Esophagus muscularis mucosa (tissue), 4 donors: ENCODE measurements around the gene RXRA. TPM values are rescaled to one million over a fixed set of nuclear protein-coding genes. Genes with fewer than 3 reads are reported as not detected.

Experiments
- DNase-seq: peaks from one replicate; pipeline ENCODE4 v3.0.0-alpha.2; 2017; ENCODE audit errors: extremely low spot score
- H3K27ac ChIP-seq, 4 donors: fragments of 200-600 bp; sonication (generic); replicated peaks in 1 of 4; 1 replicate in 3 of 4; 2 replicates in 1 of 4; pipeline ENCODE4 v1.5.1; 2016 to 2019; ENCODE audit warnings: mild to moderate bottlenecking in 1 of 4
- H3K27me3 ChIP-seq, 4 donors: fragments of 200-600 bp; sonication (generic); one replicate each; pipeline versions ENCODE4 v1.5.1 to v1.6.0; 2016 to 2019
- H3K36me3 ChIP-seq, 4 donors: fragments of 200-600 bp; sonication (generic); one replicate each; pipeline ENCODE4 v1.5.1; 2016 to 2019
- H3K4me1 ChIP-seq, 4 donors: fragments of 200-600 bp; sonication (generic); one replicate each; pipeline ENCODE4 v1.5.1; 2016 to 2019
- H3K4me3 ChIP-seq, 4 donors: fragments of 200-600 bp; sonication (generic); 1 replicate in 2 of 4; 2 replicates in 2 of 4; pipeline ENCODE4 v1.5.1; 2016 to 2019; ENCODE audit warnings: mild to moderate bottlenecking in 4 of 4, moderate library complexity in 1 of 4
- H3K9me3 ChIP-seq, 4 donors: fragments of 200-600 bp; sonication (generic); 1 replicate in 3 of 4; 2 replicates in 1 of 4; pipeline ENCODE4 v1.5.1; 2016 to 2019
- CTCF ChIP-seq, 3 experiments: fragments of 200-600 bp in 2 of 3; fragments of 450-650 bp in 1 of 3; sonication (generic) in 2 of 3; IDR thresholded peaks; one replicate each; pipeline ENCODE4 v1.5.1; 2017 to 2019; ENCODE audit warnings: antibody characterized with exemption in 3 of 3, mild to moderate bottlenecking in 2 of 3, moderate library complexity in 1 of 3
- EP300 ChIP-seq: sonication (generic); formaldehyde crosslinking; IDR thresholded peaks from one replicate; pipeline ENCODE4 v1.6.1; 2017; ENCODE audit warnings: antibody characterized with exemption
- POLR2A ChIP-seq: fragments of 450-650 bp; IDR thresholded peaks from one replicate; pipeline ENCODE4 v1.6.1; 2017; ENCODE audit warnings: antibody characterized with exemption, moderate library complexity, mild to moderate bottlenecking, low read depth
- POLR2AphosphoS5 ChIP-seq, 2 donors: sonication (generic); formaldehyde crosslinking; IDR thresholded peaks; one replicate each; pipeline ENCODE4 v1.6.1; 2017; ENCODE audit warnings: antibody characterized with exemption in 2 of 2
- WGBS: methylation state at CpG from one replicate; pipeline ENCODE4 v1.1.5; 2018; 5-methylcytosine and 5-hydroxymethylcytosine counted together
- intact Hi-C: fragments of 100-400 bp; cut with DNase I; formaldehyde crosslinking; loops from one replicate; pipeline ENCODE4 v1.15.1; 2023
- total RNA-seq, 4 donors: library from RNA; depleted of rRNA; stranded (reverse); fragments of >200 nt; gene quantifications; one replicate each; pipeline versions ENCODE4 v1.1.0 to v1.2.1, GENCODE V29; 2016

Gene RXRA
- total RNA-seq, 4 donors from 2014 or later = 46.4 to 81.0 (median 63.7) TPM

- intact Hi-C loops = no loop called here
These were observed 10.7 kb downstream of the RXRA start for GRCh38 chr9:134336924-134337323.

GRCh38 chr9:134337469-134337868, 11.2 kb downstream of the RXRA start:
- Histone ChIP-seq H3K36me3 (no peaks in the 10 kb centered on the region), H3K27me3 (no peaks in the 10 kb centered on the region), H3K4me3 (no peak overlapping the region), H3K4me1 (peaks cover 98 to 100% (median 100%) of the 10 kb centered on the region in 4 donors), H3K9me3 (no peaks in the 10 kb centered on the region), H3K27ac (no peak overlapping the region)
- no peak for DNase-seq
- WGBS = 92% methylated on average over 13 of the region's 13 CpGs
- TF ChIP-seq POLR2AphosphoS5 (IDR thresholded peaks at IDR 0.05) = no peak
- no peak for TF ChIP-seq EP300
- TF ChIP-seq POLR2A = no peak
- TF ChIP-seq CTCF (IDR thresholded peaks at IDR 0.05) = no peak
- intact Hi-C loops = no loop called here

More at GRCh38 chr9:134336924-134337323, 10.7 kb downstream of the RXRA start:
- Histone ChIP-seq H3K9me3 (no peaks in the 10 kb centered on the region), H3K4me3 (no peak overlapping the region), H3K27ac (no peak overlapping the region), H3K4me1 (peaks cover 98 to 100% (median 100%) of the 10 kb centered on the region in 4 donors), H3K27me3 (no peaks in the 10 kb centered on the region), H3K36me3 (no peaks in the 10 kb centered on the region)
- TF ChIP-seq POLR2AphosphoS5 (IDR thresholded peaks at IDR 0.05) (no peak), EP300 (no peak), POLR2A (no peak), CTCF (IDR thresholded peaks at IDR 0.05) (no peak)
- no peak for DNase-seq
- 100% methylated on average over 2 of the region's 8 CpGs for WGBS

GRCh38 chr9:134338394-134339182, 12.3 kb downstream of the RXRA start:
- intact Hi-C loops = no loop called here
- no peaks in the 10 kb centered on the region for H3K36me3 ChIP-seq
- no peaks in the 10 kb centered on the region for H3K9me3 ChIP-seq
- DNase-seq = no peak
- H3K4me1 ChIP-seq = peaks cover 98 to 100% (median 100%) of the 10 kb centered on the region in 4 donors
- 58% methylated on average over 15 of the region's 27 CpGs for WGBS
- peak overlapping the region in 2 of 4 donors; percentile 19 to 37 for H3K27ac ChIP-seq
- TF ChIP-seq POLR2AphosphoS5 (IDR thresholded peaks at IDR 0.05) = no peak
- no peak for TF ChIP-seq CTCF (IDR thresholded peaks at IDR 0.05)
- TF ChIP-seq POLR2A = no peak
- no peak for TF ChIP-seq EP300
- no peaks in the 10 kb centered on the region for H3K27me3 ChIP-seq
- H3K4me3 ChIP-seq = peak overlapping the region; percentile 11 to 44 (median 27)

GRCh38 chr9:134339183-134339806, 13.0 kb downstream of the RXRA start:
- peak overlapping the region; percentile 11 to 44 (median 27) for H3K4me3 ChIP-seq
- TF ChIP-seq POLR2A (no peak), EP300 (no peak), CTCF (IDR thresholded peaks at IDR 0.05) (no peak), POLR2AphosphoS5 (IDR thresholded peaks at IDR 0.05) (no peak)
- H3K4me1 ChIP-seq = peaks cover 98 to 100% (median 100%) of the 10 kb centered on the region in 4 donors

More at GRCh38 chr9:134339183-134339806, 13.0 kb downstream of the RXRA start:
- WGBS = 60% methylated on average over 4 of the region's 17 CpGs
- no peaks in the 10 kb centered on the region for H3K9me3 ChIP-seq
- intact Hi-C loops = no loop called here
- H3K27ac ChIP-seq = peak overlapping the region in 2 of 4 donors; percentile 19 to 37
- no peaks in the 10 kb centered on the region for H3K27me3 ChIP-seq
- no peak for DNase-seq
- H3K36me3 ChIP-seq = no peaks in the 10 kb centered on the region
